GM19238 (cell line): ENCODE measurements around the gene CNP.

Experiments used
- DNase-seq: peaks from one replicate; pipeline ENCODE4 v3.0.0; 2011; ENCODE audit warnings: low spot score; ENCODE audit not compliant: insufficient read length

The CNP gene

DNA sequence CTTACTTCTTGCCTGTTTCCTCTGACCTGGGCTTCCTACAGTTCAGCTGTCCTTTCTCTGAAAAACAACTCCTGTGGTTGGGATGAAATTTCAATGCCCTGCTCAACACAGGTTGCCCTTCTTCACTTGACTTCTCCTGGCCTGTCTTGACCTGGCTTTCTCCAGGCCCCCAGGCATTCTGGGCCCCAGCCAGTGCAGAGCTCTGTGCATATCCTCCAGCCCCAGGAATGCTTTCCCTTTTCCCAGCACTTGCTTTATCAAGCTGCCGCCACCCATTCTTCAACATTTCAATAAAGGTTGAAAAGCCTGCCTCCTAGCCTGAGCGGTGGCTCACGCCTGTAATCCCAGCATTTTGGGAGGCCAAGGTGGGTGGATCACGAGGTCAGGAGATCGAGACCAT, 25.4 kb upstream of the CNP start:
- DNase-seq: no peak

DNA sequence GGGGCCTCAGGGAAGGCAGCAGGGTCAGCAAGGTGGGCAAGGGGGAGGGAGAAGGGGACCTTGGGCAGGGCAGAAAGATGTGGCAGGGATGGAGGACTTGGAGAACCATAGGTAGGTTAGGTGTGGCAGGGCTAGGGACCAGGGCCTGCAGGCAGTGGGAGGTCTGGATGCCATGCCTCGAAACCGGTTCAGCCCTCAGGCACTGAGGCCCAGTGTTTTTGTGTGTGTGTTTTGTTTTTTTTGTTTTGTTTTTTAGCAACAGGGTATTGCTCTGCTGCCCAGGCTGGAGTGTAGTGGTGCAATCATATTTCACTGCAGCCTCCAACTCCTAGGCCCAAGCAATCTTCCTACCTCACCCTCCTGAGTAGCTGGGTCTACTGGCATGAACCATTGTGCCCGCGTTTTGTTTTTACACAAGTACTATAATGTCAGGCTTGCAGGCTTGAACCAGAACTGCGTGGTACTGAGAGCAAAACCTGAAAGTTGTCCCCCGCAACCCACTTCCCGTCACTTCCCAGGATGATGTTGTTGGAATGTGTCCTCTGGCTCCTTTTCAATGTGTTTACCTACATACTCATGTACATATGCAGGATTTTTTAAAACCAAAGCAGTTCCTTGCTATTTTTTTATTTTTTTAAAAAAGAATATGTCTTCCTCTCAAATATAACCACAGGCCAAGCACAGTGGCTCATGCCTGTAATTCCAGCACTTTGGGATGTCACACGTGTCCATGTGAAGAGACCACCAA, 23.8 kb upstream of the CNP start:
- DNase-seq: no peak

DNA sequence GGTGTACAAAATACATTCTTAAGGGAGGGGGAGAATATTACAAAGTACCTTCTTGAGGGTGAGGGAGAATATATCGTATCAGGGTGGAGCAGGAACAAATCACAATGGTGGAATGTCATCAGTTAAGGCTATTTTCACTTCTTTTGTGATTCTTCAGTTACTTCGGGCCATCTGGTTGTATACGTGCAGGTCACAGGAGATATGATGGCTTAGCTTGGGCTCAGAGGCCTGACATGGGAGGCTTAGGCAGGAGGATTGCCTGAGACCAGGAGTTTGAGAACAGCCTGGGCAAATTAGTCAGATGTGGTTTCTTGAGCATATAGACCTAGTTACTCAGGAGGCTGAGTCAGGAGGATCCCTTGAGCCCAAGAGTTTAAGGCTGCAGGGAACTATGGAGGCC, 23.1 kb upstream of the CNP start:
- no peak for DNase-seq

DNA sequence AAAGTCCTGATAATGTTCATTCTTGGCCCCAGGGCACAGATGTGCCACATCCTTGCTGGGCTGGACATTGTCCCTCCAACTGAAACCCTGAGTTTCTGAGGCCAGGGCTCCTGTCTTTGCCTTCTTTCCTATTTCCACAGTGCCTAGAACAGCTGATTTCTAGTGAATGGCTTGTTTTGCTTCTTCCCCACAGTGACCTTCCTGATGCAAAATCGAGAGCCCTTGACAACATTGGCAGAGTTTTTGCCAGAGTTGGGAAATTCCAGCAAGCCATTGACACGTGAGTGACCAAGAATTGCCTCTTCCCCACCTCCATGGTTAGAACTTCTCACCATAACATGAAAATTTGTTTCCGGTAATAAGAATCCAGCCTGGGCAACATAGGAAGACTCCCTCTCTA, 21.7 kb upstream of the CNP start:
- no peak for DNase-seq

DNA sequence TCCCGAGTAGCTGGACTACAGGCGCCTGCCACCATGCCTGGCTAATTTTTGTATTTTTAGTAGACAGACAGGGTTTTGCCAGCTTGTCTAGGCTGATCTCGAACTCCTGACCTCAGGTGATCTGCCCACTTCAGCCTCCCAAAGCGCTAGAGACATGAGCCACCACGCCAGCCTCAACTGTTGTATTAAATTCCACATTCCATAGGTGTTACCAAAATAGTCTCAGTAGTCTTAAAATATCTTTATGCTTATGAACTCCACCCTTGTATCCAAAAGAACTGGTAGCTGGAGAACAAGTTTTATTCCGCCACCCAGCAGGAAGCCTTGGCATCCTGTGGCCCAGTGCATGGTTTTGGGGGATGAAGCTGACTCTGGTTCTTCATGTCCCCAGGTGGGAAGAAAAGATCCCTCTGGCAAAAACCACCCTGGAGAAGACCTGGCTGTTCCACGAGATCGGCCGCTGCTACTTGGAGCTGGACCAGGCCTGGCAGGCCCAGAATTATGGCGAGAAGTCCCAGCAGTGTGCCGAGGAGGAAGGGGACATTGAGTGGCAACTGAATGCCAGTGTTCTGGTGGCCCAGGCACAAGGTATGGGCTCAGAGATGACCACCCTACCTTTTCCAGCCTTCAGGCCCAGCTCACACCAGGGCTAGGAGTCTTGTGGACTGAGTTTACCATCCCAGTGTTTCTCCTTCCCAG, 17.7 kb upstream of the CNP start:
- no peak for DNase-seq

DNA sequence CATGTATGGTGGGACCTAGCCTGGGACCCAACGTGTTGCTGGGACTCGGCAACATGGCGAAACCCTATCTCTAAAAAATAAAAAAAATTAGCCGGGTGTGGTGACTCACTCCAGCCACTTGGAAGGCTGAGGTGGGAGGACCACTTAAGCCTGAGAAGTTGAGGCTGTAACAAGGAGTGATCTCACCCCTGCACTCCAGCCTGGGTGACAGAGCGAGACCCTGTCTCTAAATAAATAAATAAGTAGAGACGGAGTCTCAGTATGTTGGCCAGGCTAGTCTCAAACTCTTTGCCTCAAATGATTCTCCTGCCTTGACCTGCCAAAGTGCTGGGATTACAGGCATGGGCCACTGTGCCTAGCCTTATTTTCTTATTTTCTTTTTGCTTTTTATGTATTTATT, 10.1 kb upstream of the CNP start:
- no peak for DNase-seq

DNA sequence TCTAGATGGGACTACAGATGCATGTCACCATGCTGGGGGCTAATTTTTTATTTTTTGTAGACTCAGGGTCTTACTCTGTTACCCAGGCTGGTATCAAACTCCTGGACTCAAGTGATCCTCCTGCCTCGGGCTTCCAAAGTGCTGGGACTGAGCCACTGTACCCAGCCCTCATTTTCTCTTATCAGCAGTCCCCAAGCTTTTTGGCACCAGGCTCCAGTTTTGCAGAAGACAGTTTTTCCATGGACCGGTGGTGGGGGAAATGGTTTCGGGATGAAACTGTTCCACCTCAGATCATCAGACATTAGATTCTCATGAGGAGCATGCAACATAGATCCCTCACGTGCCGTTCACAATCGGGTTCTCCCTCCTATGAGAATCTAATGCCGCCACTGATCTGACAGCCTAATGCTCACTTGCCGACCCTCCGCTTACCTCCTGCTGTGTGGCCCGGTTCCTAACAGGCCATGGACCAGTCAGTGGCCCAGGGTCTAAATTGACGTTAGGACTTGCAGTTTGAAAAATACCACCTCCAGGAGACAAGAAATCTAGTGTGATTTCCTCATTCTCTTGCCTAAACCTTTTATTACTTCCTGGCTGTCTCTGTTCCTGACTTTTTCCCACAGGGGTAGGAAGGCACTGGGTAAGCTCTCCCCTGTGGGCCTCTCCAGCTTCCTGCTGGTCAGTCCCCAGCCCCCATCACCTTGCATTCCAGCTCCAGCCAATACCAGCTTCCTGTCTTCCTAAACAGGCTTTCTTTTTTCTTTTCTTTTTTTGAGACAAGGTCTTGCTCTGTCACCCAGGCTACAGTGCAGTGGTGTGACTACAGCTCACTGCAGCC, 9.3 kb upstream of the CNP start:
- DNase-seq: no peak

DNA sequence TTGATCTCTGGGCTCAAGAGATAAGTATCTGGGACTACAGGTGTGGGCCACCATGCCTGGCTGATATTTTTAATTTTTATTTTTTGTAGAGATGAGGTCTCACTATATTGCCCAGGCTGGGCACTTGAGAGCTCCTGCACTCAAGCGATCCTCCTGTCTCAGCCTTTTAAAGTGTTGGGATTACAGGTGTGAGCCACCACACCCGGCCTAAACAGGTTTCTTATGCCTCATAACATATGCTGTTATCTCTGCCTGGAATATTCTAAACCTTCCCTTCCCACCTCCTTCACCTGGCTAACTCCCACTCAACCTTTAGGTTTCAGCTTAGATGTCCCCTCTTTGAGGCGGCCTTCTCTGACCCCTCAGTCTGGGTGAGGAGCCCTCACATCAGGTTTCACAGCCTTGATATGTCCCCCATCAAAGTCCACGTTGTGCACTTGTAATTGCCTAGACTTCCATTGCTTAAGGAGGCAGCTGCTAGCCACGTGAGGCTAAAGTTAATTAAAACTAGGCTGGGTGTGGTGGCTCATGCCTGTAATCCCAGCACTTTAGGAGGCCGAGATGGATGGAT, 8.6 kb upstream of the CNP start:
- DNase-seq: no peak

DNA sequence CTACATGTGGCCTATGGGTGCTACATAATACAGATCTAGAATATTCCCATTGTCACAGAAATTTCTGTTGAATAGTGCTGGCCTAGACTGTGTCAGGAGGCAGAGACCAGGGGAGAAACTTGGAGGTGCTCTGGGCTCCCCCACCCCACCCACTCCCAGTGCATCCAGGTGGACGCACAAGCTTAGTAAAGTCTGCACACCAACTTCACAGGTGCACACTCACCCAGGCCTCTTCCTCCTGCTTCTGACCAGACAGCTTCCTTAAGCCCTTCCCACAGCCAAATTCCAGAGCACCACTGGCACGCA, 7.6 kb upstream of the CNP start:
- no peak for DNase-seq

DNA sequence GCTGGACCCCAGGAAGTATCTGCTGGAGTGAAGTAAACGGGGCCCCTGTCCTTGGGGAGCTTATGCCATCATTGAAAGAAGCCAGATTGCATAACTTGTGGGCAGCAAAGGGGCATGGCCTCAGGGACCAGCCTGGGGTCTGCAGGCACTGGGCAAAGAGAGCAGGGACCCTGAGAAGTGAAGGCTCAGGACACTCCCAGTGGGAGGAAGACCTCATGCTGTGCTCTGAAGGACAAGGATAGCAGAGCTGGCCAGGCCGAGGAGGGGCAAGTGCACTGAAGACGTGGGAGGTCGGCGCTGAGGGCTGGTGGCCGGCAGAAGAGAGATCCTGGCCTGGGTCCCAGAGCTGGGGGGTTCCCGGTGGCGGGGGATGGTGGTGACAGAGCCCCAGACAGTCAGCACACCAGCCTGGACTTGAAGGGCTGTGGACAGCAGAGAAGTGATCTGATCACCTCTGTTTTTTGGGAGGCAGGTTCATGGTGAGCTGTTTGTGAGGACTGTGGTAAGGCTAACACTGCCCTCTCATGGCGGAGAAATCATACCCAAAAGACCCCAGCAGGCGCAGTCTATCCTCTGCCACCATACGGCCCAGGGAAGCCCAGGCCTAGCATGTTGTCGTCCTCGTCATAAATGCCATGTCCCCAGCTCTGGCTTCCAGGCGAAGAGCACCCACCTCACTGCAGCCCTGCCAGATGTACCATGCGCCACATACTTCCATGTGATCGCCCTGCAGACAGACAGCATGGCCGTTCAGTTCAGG, 7.1 kb upstream of the CNP start:
- no peak for DNase-seq

DNA sequence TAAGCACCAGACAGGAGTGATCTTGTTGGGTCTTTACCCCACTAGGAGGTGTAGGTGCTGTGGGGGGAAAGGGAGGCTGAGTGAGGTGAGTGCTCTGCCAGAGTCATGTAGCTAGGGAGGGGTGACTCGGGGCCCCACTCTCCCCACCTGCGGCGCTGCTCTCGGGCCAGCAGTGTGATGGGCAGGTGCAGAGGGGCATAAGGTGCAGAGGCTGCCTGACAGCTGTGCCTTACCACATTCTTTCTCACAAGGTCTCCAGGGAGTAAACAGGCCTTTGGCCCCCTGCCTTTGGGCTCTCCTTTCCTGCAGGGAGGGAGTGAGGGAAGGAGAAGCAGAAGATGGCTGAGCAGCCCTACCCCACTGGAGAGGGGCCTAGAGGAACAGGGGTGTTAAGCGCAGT, 4.5 kb upstream of the CNP start:
- no peak for DNase-seq

DNA sequence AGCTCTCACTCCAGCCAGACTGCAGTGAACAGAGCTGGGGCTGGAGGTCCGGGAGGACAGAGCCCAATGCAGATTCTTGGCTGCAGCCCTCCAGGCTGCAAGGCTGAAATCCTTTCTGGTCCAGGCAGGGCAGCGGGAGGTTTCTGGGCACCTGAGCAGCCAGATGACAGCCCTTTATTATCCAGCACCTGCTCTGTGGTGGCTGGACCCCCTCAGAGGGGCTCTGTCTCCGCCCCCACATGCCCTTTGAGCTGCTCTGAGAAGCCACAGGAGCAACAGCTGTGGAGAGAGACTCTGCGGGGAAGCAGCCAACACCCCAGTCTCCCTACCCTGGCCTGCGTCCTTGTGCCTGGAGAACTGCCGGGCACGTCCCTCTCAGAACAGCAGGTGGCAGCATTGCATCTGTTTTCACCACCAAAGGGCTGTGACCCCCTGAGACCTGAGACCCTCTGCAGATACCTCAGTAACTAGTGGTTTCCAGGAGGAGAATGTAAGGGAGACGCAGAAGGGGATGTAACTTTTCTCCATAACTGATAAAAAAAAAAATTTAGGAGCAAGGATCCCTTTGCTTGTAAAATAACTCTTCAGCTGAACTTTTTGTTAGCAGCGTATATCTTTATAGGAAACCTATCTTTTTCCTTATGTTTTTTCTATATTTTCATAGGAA, 3.7 kb upstream of the CNP start:
- peak; percentile 79 for DNase-seq

DNA sequence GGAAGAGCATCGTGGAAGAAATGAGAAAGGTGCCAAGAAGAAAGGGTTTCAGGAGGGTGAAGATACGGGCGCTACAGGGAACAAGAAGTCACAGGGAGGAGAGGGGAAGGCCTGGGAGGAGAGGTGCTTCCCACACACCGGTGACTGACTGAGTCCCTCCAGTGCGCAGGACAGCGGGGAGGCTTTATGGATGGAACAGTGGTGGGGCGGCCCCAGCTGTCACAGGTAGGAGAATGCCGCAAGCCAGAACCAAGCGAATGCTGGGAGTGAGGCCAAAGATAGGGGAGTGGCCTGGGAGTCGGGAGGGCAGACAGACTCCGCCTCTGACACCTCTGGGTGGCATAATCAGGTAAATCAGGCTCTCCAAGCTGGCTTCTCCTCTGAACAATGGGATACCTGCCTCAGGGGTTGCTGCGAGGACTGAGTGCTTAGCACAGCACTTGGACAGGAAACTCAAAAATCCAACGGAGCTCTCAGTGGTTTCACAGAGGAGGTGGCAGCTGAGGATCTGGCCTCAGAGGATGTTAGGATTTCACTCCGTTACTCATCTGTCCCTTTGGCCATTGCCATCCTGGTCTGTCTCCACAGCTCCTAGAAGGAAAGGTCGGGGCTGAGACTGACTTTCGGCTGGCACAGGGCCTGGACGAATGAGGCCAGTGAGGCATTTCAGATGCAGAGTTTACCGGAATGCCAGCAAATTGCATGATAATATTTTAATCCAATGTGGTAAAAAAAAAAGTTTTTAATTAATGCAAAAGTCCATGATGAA, 717 bp upstream of the CNP start:
- DNase-seq: peak; percentile 73

DNA sequence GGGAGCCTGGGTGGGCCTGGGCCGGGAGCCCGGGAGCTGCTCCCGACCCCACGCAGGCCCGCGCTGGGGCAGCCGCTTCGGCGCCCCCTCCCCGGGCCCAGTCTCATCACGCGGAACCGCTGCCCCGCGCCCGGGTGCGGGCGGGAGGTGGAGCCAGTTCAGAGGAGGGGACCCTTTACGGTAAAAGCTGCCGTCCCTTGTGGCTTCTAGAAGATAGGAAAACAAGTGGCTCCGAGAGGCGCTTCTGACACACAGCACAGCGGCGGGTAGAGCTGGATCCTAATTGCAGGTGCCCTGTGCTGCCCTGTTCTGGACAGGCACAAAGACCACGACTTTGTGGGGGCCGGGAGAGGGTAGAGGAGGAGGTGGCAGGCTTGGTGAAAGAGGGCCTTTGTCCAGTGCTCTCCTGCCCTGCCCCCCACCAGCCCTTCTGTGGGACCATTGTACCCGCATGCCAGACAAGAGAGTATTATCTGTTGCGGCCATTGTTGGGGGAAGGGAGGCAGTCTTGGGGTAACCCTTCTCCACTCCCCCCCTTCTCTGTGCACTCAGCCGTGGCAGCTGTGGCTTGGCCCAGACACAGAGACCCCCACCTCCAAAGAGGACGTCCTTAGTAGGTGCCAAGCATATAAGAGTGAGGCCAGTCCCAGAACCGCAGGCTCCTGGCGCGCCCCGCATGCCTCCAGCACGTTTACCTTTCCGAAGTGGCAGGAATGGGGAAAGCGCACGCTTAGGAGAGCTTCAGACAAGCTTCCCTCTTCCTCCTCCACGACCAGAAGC, 736 bp downstream of the CNP start:
- no peak for DNase-seq

DNA sequence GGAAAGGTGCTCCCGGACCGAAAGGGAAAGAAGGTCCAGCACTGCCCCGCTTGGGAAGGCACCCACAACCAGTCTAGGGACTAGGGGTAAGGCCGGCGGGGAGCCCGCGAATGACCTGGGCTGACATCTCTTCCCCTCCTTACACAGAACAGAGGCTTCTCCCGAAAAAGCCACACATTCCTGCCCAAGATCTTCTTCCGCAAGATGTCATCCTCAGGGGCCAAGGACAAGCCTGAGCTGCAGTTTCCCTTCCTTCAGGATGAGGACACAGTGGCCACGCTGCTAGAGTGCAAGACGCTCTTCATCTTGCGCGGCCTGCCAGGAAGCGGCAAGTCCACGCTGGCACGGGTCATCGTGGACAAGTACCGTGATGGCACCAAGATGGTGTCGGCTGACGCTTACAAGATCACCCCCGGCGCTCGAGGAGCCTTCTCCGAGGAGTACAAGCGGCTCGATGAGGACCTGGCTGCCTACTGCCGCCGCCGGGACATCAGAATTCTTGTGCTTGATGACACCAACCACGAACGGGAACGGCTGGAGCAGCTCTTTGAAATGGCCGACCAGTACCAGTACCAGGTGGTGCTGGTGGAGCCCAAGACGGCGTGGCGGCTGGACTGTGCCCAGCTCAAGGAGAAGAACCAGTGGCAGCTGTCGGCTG, 1.5 kb downstream of the CNP start:
- DNase-seq: no peak

DNA sequence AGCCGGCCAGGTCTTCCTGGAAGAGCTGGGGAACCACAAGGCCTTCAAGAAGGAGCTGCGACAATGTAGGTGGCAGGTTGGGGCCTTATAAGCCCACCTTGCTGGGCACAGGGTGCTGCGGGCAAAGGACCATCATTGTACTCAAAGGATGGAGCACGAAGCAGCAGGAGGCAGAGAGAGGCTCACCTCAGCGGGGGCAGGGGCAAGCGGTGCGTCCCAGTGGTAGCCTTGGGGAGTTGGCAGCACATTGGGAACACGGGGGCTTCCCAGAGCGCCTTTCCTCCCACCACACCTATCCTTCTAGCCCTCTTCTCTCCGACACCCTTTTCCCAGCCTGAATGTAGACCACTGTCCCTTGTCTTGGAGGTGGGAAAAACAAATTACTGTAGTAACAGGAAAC, 2.1 kb downstream of the CNP start:
- no peak for DNase-seq

DNA sequence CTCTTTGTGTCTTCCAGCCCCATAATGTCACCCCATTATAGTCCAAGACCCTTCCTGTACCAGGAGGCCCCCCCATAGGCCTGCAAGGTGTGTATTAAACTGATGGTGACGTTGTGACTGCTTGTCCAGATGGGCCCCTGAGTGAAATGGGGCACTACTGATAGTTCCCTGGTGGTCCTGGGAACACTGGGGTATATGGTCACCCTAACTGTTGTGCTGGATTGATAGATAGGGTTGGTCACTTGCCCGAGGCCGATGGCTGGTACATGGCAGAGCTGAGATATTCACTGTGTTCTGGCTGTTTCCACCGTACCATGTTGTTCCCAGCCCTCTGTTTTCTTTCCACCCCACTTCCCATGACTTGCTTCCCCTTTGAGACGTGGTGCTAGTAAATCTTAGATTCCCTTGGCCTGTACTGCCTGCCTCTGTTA, 4.3 kb downstream of the CNP start:
- DNase-seq: no peak

DNA sequence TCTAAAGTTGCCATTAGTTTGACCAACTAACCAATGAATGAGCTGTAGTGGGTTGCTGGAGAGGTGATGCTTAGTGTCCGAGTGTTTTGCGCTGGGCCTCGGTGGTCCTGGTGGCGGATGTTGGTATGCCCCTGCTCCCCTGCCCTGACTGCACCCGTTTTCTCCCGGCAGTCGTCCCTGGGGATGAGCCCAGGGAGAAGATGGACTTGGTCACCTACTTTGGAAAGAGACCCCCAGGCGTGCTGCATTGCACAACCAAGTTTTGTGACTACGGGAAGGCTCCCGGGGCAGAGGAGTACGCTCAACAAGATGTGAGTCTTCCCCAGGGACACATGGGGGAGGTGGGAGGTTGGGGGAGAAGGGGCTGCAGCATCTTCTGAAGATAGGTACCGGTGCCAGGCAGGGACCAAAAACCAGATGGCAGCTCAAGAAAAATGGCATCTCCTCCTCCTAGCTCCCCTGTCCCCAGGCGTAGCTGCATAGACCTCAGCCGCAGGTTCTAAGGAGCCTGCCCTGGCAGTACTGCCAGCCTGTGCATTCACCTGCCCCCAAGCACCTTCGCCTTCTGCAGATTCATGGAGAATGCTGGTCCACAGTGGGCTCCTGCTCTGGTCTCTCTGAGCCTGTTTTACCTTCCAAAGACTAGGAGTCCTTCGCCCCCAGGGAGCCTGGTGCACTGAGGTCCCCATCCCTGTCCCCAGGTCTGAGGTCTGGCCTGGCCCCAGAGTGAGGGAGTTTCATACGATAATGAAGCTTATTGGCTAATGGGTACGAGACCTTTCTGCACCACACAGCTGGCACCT, 5.3 kb downstream of the CNP start:
- no peak for DNase-seq
